CD4-positive, CD25-positive, alpha-beta regulatory T cell (primary cell): ENCODE data around the gene TMEM106B. TPM values are rescaled to one million over a fixed set of nuclear protein-coding genes. Genes with fewer than 3 reads are reported as not detected.
A peak's percentile ranks its signal among the peaks of the same experiment; 100 is the strongest.

Experiments
- ATAC-seq, 2 donors: fragments of 150-1000 bp; cut with Tn5 transposase; one replicate each; pipeline ENCODE4 v1.10.0; 2021; ENCODE audit warnings: low read depth in 2 of 2, moderate number of reproducible peaks in 2 of 2, moderate library complexity in 1 of 2
- DNase-seq, 3 donors: peaks; one replicate each; pipeline versions ENCODE4 v3.0.0 to v3.0.0-alpha.2; 2012 to 2022; ENCODE audit warnings: mixed read lengths in 1 of 3
- H3K27ac ChIP-seq: one replicate; pipeline ENCODE4 v1.7.0; 2013; ENCODE audit warnings: mild to moderate bottlenecking, low read length; ENCODE audit not compliant: insufficient read depth, poor library complexity, severe bottlenecking
- H3K27me3 ChIP-seq: one replicate; pipeline ENCODE4 v1.7.0; 2013; ENCODE audit warnings: low read length; ENCODE audit not compliant: control insufficient read depth, insufficient read depth
- H3K36me3 ChIP-seq: one replicate; pipeline ENCODE4 v1.7.0; 2013; ENCODE audit warnings: mild to moderate bottlenecking, low read length, moderate library complexity; ENCODE audit not compliant: control insufficient read depth, insufficient read depth
- H3K4me1 ChIP-seq: 2 replicates; pipeline ENCODE4 v1.7.0; 2013; ENCODE audit warnings: mild to moderate bottlenecking, low read length; ENCODE audit not compliant: insufficient read depth, control insufficient read depth, poor library complexity, severe bottlenecking
- H3K4me3 ChIP-seq: one replicate; pipeline ENCODE4 v1.7.0; 2013; ENCODE audit warnings: low read depth, mild to moderate bottlenecking, low read length, moderate library complexity
- H3K9me3 ChIP-seq, 2 experiments: 1 replicate in 1 of 2; 2 replicates in 1 of 2; pipeline ENCODE4 v1.7.0; 2013; ENCODE audit warnings: low read length in 2 of 2, mild to moderate bottlenecking in 1 of 2, moderate library complexity in 1 of 2; ENCODE audit not compliant: control insufficient read depth in 2 of 2
- H3K27ac Mint-ChIP-seq, 3 donors: one replicate each; pipeline ENCODE4 v1.8.0; 2020 to 2022; ENCODE audit warnings: mild to moderate bottlenecking in 3 of 3, mixed read lengths in 3 of 3, moderate library complexity in 2 of 3
- H3K27me3 Mint-ChIP-seq: one replicate; pipeline ENCODE4 v1.8.0; 2022; ENCODE audit warnings: mild to moderate bottlenecking, mixed read lengths
- H3K36me3 Mint-ChIP-seq: one replicate; pipeline ENCODE4 v1.8.0; 2020; ENCODE audit warnings: mixed read lengths
- H3K4me1 Mint-ChIP-seq, 4 donors: one replicate each; pipeline ENCODE4 v1.8.0; 2020 to 2022; ENCODE audit warnings: mixed read lengths in 4 of 4, mild to moderate bottlenecking in 1 of 4
- H3K4me3 Mint-ChIP-seq, 4 donors: one replicate each; pipeline ENCODE4 v1.8.0; 2020 to 2022; ENCODE audit warnings: mild to moderate bottlenecking in 4 of 4, mixed read lengths in 4 of 4, moderate library complexity in 3 of 4
- H3K9me3 Mint-ChIP-seq, 7 donors: one replicate each; pipeline ENCODE4 v1.8.0; 2020 to 2022; ENCODE audit warnings: mixed read lengths in 7 of 7, mild to moderate bottlenecking in 3 of 7, moderate library complexity in 2 of 7
- polyA plus RNA-seq, 4 donors: library from polyadenylated mRNA; unstranded; fragments of 300-500 nt; fragmentation: Illumina TruSeq; gene quantifications; one replicate each; pipeline ENCODE4 v1.2.3, GENCODE V29; 2021
- total RNA-seq: library from RNA; stranded (reverse); gene quantifications from one replicate; pipeline ENCODE4 v1.2.3, GENCODE V29; 2022

The TMEM106B gene
- total and polyA plus RNA-seq, 5 donors from 2014 or later: 19.0 to 43.8 (median 36.4) TPM

GRCh38 chr7:12269100-12269895 lies 58.2 kb downstream of the TMEM106B start:
- Histone ChIP-seq H3K4me1 (no peaks in the 10 kb centered on the region), H3K27ac (no peak overlapping the region), H3K9me3 (no peaks in the 10 kb centered on the region), H3K4me3 (no peak overlapping the region), H3K36me3 (no peaks in the 10 kb centered on the region), H3K27me3 (no peaks in the 10 kb centered on the region)
- DNase-seq: no peak
- no peaks in the 10 kb centered on the region for H3K36me3 Mint-ChIP-seq
- peaks cover 19% of the 10 kb centered on the region for H3K27me3 Mint-ChIP-seq
- no peak overlapping the region for H3K4me3 Mint-ChIP-seq
- no peak overlapping the region for H3K27ac Mint-ChIP-seq
- H3K4me1 Mint-ChIP-seq: no peaks in the 10 kb centered on the region
- H3K9me3 Mint-ChIP-seq: no peaks in the 10 kb centered on the region
- ATAC-seq: no peak

GRCh38 chr7:12281038-12281437 lies 69.9 kb downstream of the TMEM106B start:
- no peaks in the 10 kb centered on the region for H3K4me1 ChIP-seq
- no peaks in the 10 kb centered on the region for H3K36me3 ChIP-seq
- H3K27ac ChIP-seq: no peak overlapping the region
- H3K36me3 Mint-ChIP-seq: no peaks in the 10 kb centered on the region
- peaks cover 40% of the 10 kb centered on the region for H3K27me3 Mint-ChIP-seq
- DNase-seq: no peak
- ATAC-seq: no peak
- no peak overlapping the region for H3K4me3 Mint-ChIP-seq
- peaks cover 5% of the 10 kb centered on the region for H3K27me3 ChIP-seq
- no peak overlapping the region for H3K4me3 ChIP-seq
- no peaks in the 10 kb centered on the region for H3K4me1 Mint-ChIP-seq
- H3K27ac Mint-ChIP-seq: no peak overlapping the region
- peaks cover 0 to 9% (median 1%) of the 10 kb centered on the region in 7 donors for H3K9me3 Mint-ChIP-seq
- peaks cover 0 to 2% of the 10 kb centered on the region in 2 experiments for H3K9me3 ChIP-seq

GRCh38 chr7:12287901-12288300 lies 76.8 kb downstream of the TMEM106B start:
- no peak overlapping the region for H3K27ac Mint-ChIP-seq
- Histone ChIP-seq H3K9me3 (no peaks in the 10 kb centered on the region), H3K4me3 (no peak overlapping the region), H3K27me3 (no peaks in the 10 kb centered on the region), H3K4me1 (no peaks in the 10 kb centered on the region), H3K36me3 (no peaks in the 10 kb centered on the region), H3K27ac (no peak overlapping the region)
- H3K4me1 Mint-ChIP-seq: no peaks in the 10 kb centered on the region
- no peak overlapping the region for H3K4me3 Mint-ChIP-seq
- no peak for ATAC-seq
- H3K9me3 Mint-ChIP-seq: peaks cover 0 to 8% (median 2%) of the 10 kb centered on the region in 7 donors
- DNase-seq: no peak
- H3K27me3 Mint-ChIP-seq: peaks cover 5% of the 10 kb centered on the region
- no peaks in the 10 kb centered on the region for H3K36me3 Mint-ChIP-seq

- no peak for ATAC-seq
- Mint-ChIP-seq H3K4me1 (no peaks in the 10 kb centered on the region), H3K4me3 (no peak overlapping the region), H3K27me3 (peaks cover 9% of the 10 kb centered on the region), H3K36me3 (no peaks in the 10 kb centered on the region), H3K27ac (no peak overlapping the region), H3K9me3 (peaks cover 0 to 8% (median 2%) of the 10 kb centered on the region in 7 donors)
- Histone ChIP-seq H3K27me3 (no peaks in the 10 kb centered on the region), H3K36me3 (no peaks in the 10 kb centered on the region), H3K27ac (no peak overlapping the region), H3K4me3 (no peak overlapping the region), H3K4me1 (no peaks in the 10 kb centered on the region), H3K9me3 (no peaks in the 10 kb centered on the region)
- DNase-seq: no peak
These were observed 78.9 kb downstream of the TMEM106B start for GRCh38 chr7:12289996-12290395.

- H3K9me3 ChIP-seq: no peaks in the 10 kb centered on the region
- peaks cover 0 to 8% (median 2%) of the 10 kb centered on the region in 7 donors for H3K9me3 Mint-ChIP-seq
- no peaks in the 10 kb centered on the region for H3K27me3 ChIP-seq
- no peak overlapping the region for H3K27ac Mint-ChIP-seq
- H3K27me3 Mint-ChIP-seq: peaks cover 15% of the 10 kb centered on the region
- no peaks in the 10 kb centered on the region for H3K36me3 ChIP-seq
- H3K4me1 ChIP-seq: no peaks in the 10 kb centered on the region
- H3K4me3 ChIP-seq: no peak overlapping the region
- ATAC-seq (no peak), DNase-seq (no peak)
- H3K36me3 Mint-ChIP-seq: no peaks in the 10 kb centered on the region
- no peak overlapping the region for H3K27ac ChIP-seq
- H3K4me3 Mint-ChIP-seq: no peak overlapping the region
- no peaks in the 10 kb centered on the region for H3K4me1 Mint-ChIP-seq
These were observed 79.7 kb downstream of the TMEM106B start for GRCh38 chr7:12290761-12291160.

- Mint-ChIP-seq H3K27ac (no peak overlapping the region), H3K4me3 (no peak overlapping the region), H3K9me3 (peaks cover 0 to 8% (median 2%) of the 10 kb centered on the region in 7 donors), H3K27me3 (peaks cover 15% of the 10 kb centered on the region), H3K36me3 (no peaks in the 10 kb centered on the region), H3K4me1 (no peaks in the 10 kb centered on the region)
- DNase-seq: peak in 1 of 3 donors; percentile 32
- Histone ChIP-seq H3K27ac (no peak overlapping the region), H3K36me3 (no peaks in the 10 kb centered on the region), H3K4me3 (no peak overlapping the region), H3K27me3 (no peaks in the 10 kb centered on the region), H3K9me3 (no peaks in the 10 kb centered on the region), H3K4me1 (no peaks in the 10 kb centered on the region)
- no peak for ATAC-seq
These were observed 80.8 kb downstream of the TMEM106B start for GRCh38 chr7:12291870-12292269.

Other genes starting within 250 kb of the TMEM106B start
- gene VWDE, start 192.6 kb downstream of the TMEM106B start, total RNA-seq: 0.86 TPM
- gene VWDE, start 192.6 kb downstream of the TMEM106B start, polyA plus RNA-seq: under 1 TPM in 2 of 4 donors, not detected in 2; 0.12 to 0.37 TPM